GM12878 (cell line): ENCODE measurements around the gene USB1. TPM values are rescaled to one million over a fixed set of nuclear protein-coding genes. Genes with fewer than 3 reads are reported as not detected.

ENCODE experiments used
- ATAC-seq: fragments of 200-7000 bp; cut with Tn5 transposase; 3 replicates; pipeline ENCODE4 v1.9.1; 2020; ENCODE audit warnings: mild to moderate bottlenecking, moderate library complexity
- BruUV-seq: library from RNA; stranded (reverse); fragments of 400-500 nt; replicated peaks from 2 replicates; lab custom pipeline; 2021; lab: Mats Ljungman, UMichigan
- CTCF ChIA-PET: fragments of 300-600 bp; sonication (Branson Sonifier 250); formaldehyde crosslinking; extraction: SDS; loops from one replicate; lab custom pipeline; 2021; ENCODE audit warnings: inconsistent platforms; lab: Yijun Ruan, JAX
- POLR2A ChIA-PET: fragments of 350-600 bp; formaldehyde crosslinking; extraction: SDS; loops from one replicate; lab custom pipeline; 2021; ENCODE audit warnings: inconsistent platforms; lab: Charles Lee
- RAD21 ChIA-PET: fragments of 300-600 bp; sonication (Branson Sonifier 250); formaldehyde crosslinking; loops from one replicate; lab custom pipeline; 2023; ENCODE audit warnings: antibody characterized with exemption; ENCODE audit not compliant: unreplicated experiment; lab: Charles Lee
- SMC1A ChIA-PET: fragments of 300-600 bp; sonication (Branson Sonifier 250); formaldehyde crosslinking; loops from one replicate; lab custom pipeline; 2023; ENCODE audit not compliant: unreplicated experiment, uncharacterized antibody; lab: Charles Lee
- DNase-seq: peaks from one replicate; pipeline ENCODE4 v3.0.0-alpha.2; 2011; ENCODE audit warnings: low read depth, low spot score
- FAIRE-seq: peaks from 3 replicates; lab custom pipeline; 2011; peaks lifted over from hg19 to GRCh38; lab: Jason Lieb, UNC
- H2AFZ ChIP-seq: 2 replicates; pipeline ENCODE4 v1.6.0; 2011; ENCODE audit warnings: low read depth, low read length, control low read depth; ENCODE audit not compliant: control insufficient read depth
- H3K27ac ChIP-seq: 2 replicates; pipeline ENCODE4 v1.5.1; 2011; ENCODE audit warnings: control low read depth; ENCODE audit not compliant: control insufficient read depth, insufficient read depth
- H3K27me3 ChIP-seq, 2 experiments: replicated peaks in 1 of 2; 2 replicates each; pipeline versions ENCODE4 v1.6.0 to v1.6.1; 2011; ENCODE audit warnings: low read length in 1 of 2; ENCODE audit not compliant: control insufficient read depth in 2 of 2, insufficient read depth in 2 of 2
- H3K36me3 ChIP-seq, 2 experiments: 2 replicates each; pipeline ENCODE4 v1.5.1; 2011; ENCODE audit warnings: low read length in 1 of 2; ENCODE audit not compliant: control insufficient read depth in 2 of 2, insufficient read depth in 2 of 2
- H3K4me1 ChIP-seq: 2 replicates; pipeline ENCODE4 v1.6.1; 2011; ENCODE audit warnings: mild to moderate bottlenecking, low read length, moderate library complexity, mixed read lengths; ENCODE audit not compliant: control insufficient read depth, insufficient read depth
- H3K4me2 ChIP-seq: 2 replicates; pipeline ENCODE4 v1.6.0; 2011; ENCODE audit warnings: control low read depth; ENCODE audit not compliant: control insufficient read depth, insufficient read depth
- H3K4me3 ChIP-seq: fragments of 200-600 bp; sonication (generic); 2 replicates; pipeline ENCODE4 v1.5.1; 2016
- H3K79me2 ChIP-seq: 2 replicates; pipeline ENCODE4 v1.6.0; 2011; ENCODE audit warnings: low read length; ENCODE audit not compliant: control insufficient read depth, insufficient read depth
- H3K9ac ChIP-seq: 2 replicates; pipeline ENCODE4 v1.8.0; 2011; ENCODE audit warnings: low read length, control low read depth, mixed read lengths; ENCODE audit not compliant: control insufficient read depth, insufficient read depth
- H3K9me3 ChIP-seq: replicated peaks from 3 replicates; pipeline ENCODE4 v1.5.1; 2011; ENCODE audit warnings: mild to moderate bottlenecking, low read length; ENCODE audit not compliant: control insufficient read depth, insufficient read depth
- H4K20me1 ChIP-seq: 2 replicates; pipeline ENCODE4 v1.6.0; 2011; ENCODE audit not compliant: control insufficient read depth, insufficient read depth
- MTA2 ChIP-seq: fragments of 450-650 bp; IDR thresholded peaks from 2 replicates; pipeline ENCODE4 v1.6.1; 2016; ENCODE audit warnings: low read depth, mild to moderate bottlenecking, moderate library complexity
- MTA3 ChIP-seq: IDR thresholded peaks from 2 replicates; pipeline ENCODE4 v1.6.1; 2012; ENCODE audit warnings: low read length, inconsistent platforms, borderline replicate concordance
- NFYA ChIP-seq: IDR thresholded peaks from 2 replicates; pipeline ENCODE4 v1.6.1; 2011; ENCODE audit warnings: low read depth, mild to moderate bottlenecking, low read length, improper control_type of control experiment, borderline replicate concordance
- NR2F1 ChIP-seq: fragments of 450-650 bp; conservative IDR thresholded peaks from 2 replicates; pipeline ENCODE4 v1.6.1; 2017; ENCODE audit warnings: mild to moderate bottlenecking
- TCF12 ChIP-seq: IDR thresholded peaks from 2 replicates; pipeline ENCODE4 v1.6.1; 2011; ENCODE audit warnings: low read depth, mild to moderate bottlenecking, low read length
- WRNIP1 ChIP-seq: IDR thresholded peaks from 2 replicates; pipeline ENCODE4 v1.6.1; 2011; ENCODE audit warnings: low read depth, low read length, improper control_type of control experiment, borderline replicate concordance
- YY1 ChIP-seq: IDR thresholded peaks from 2 replicates; pipeline ENCODE4 v1.6.1; 2011; ENCODE audit warnings: low read depth, mild to moderate bottlenecking, low read length
- ZBED1 ChIP-seq: IDR thresholded peaks from 2 replicates; pipeline ENCODE4 v1.6.1; 2016; ENCODE audit warnings: borderline replicate concordance
- ZZZ3 ChIP-seq: IDR thresholded peaks from 2 replicates; pipeline ENCODE4 v1.6.1; 2011; ENCODE audit warnings: low read depth; ENCODE audit not compliant: control insufficient read depth, insufficient read length
- WGBS: methylation state at CpG from one replicate; pipeline ENCODE4 v1.1.6; 2016; ENCODE audit warnings: low lambda C conversion rate; ENCODE audit not compliant: insufficient replicate concordance, insufficient coverage; ENCODE audit errors: missing lambda C conversion rate; 5-methylcytosine and 5-hydroxymethylcytosine counted together
- in situ Hi-C: fragments of 300-500 bp; cut with MboI; formaldehyde crosslinking; loops from 9 replicates; pipeline ENCODE4 v1.14.3; 2018; ENCODE audit warnings: mixed read lengths
- intact Hi-C: fragments of 100-400 bp; cut with micrococcal nuclease; formaldehyde crosslinking; loops from one replicate; pipeline ENCODE4 v1.14.2; 2022; ENCODE audit not compliant: unreplicated experiment
- polyA plus RNA-seq, 11 experiments: library from polyadenylated mRNA; depleted of rRNA in 4 of 11; unstranded in 6 of 11; stranded (reverse) in 5 of 11; fragments of >200 nt; fragmentation: Nextera tagmentation in 4 of 11; fragmentation: Illumina TruSeq in 1 of 11; extraction: Ambion mirVana in 4 of 11; extraction: Trizol in 1 of 11; gene quantifications; 1 replicate in 1 of 11; 2 replicates in 10 of 11; pipeline versions ENCODE4 v1.2.1 to v1.2.3, GENCODE V29; 2011 to 2016; ENCODE audit warnings: inconsistent platforms in 2 of 11, missing spikeins in 2 of 11, low read depth in 1 of 11
- total RNA-seq, 4 experiments: library from RNA; depleted of rRNA in 3 of 4; stranded (reverse); fragments of >200 nt in 3 of 4; fragmentation: Illumina TruSeq in 1 of 4; extraction: Trizol in 1 of 4; gene quantifications; 2 replicates each; pipeline versions ENCODE4 v1.2.1 to v1.2.3, GENCODE V29; 2013 to 2021
- TF ChIP-seq, protein P1 (sequence below): fragments of 450-650 bp; conservative IDR thresholded peaks from 2 replicates; pipeline ENCODE4 v1.6.1; 2017; ENCODE audit warnings: mild to moderate bottlenecking, moderate library complexity

USB1 gene
- total and polyA plus RNA-seq, 10 of the 15 experiments (the other 5 are each of a cell fraction or from before 2014, with no cell fraction given): 7.9 to 72.2 (median 41.6) TPM

DNA sequence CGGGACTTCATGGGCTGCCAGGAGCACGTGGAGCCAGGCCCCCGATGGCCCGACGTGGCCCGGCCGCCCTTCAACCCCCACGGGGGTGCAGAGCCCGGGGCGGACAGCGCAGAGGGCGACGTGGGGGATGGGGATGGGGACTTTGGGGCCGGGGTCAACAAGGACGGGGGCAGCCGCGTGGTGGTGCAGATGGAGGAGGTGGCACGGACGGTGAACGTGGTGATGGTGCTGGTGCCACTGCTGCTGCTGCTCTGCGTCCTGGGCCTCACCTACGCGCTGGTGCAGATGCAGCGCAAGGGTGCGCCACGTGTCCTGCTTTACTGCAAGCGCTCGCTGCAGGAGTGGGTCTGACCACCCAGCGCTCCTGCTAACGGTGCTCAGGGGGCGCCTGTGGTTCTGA, 43.9 kb downstream of the USB1 start:
- DNase-seq (no peak), FAIRE-seq (no peak), ATAC-seq (no peak)
- no peaks in the 10 kb centered on the region for H3K9me3 ChIP-seq
- WGBS: 50% methylated on average over 31 of the region's 31 CpGs
- in situ Hi-C loops (no loop called here), intact Hi-C loops (no loop called here)
- no peaks in the 10 kb centered on the region for H3K4me1 ChIP-seq
- H3K4me3 ChIP-seq: no peak overlapping the region
- no peaks in the 10 kb centered on the region for H3K36me3 ChIP-seq
- H2AFZ ChIP-seq: no peak overlapping the region
- ChIA-PET CTCF (no interaction called here), RAD21 (no interaction called here), POLR2A (no interaction called here), SMC1A (no interaction called here)
- H3K79me2 ChIP-seq: no peaks in the 10 kb centered on the region
- TF ChIP-seq ZZZ3 (no peak), TCF12 (no peak), NR2F1 (no peak), ZBED1 (no peak), WRNIP1 (no peak), MTA2 (no peak), MTA3 (no peak), YY1 (no peak), NFYA (no peak)
- TF ChIP-seq, protein P1, sequence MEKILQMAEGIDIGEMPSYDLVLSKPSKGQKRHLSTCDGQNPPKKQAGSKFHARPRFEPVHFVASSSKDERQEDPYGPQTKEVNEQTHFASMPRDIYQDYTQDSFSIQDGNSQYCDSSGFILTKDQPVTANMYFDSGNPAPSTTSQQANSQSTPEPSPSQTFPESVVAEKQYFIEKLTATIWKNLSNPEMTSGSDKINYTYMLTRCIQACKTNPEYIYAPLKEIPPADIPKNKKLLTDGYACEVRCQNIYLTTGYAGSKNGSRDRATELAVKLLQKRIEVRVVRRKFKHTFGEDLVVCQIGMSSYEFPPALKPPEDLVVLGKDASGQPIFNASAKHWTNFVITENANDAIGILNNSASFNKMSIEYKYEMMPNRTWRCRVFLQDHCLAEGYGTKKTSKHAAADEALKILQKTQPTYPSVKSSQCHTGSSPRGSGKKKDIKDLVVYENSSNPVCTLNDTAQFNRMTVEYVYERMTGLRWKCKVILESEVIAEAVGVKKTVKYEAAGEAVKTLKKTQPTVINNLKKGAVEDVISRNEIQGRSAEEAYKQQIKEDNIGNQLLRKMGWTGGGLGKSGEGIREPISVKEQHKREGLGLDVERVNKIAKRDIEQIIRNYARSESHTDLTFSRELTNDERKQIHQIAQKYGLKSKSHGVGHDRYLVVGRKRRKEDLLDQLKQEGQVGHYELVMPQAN: no peak
- no peaks in the 10 kb centered on the region for H3K27me3 ChIP-seq
- no TSS peak for BruUV-seq
- no peak overlapping the region for H3K9ac ChIP-seq
- H4K20me1 ChIP-seq: no peaks in the 10 kb centered on the region
- H3K27ac ChIP-seq: no peak overlapping the region
- H3K4me2 ChIP-seq: no peak overlapping the region
